SK-N-MC (cell line): ENCODE results near the gene NINJ1.

Source experiments
- EZH2 ChIP-seq: fragments of 200-600 bp; sonication (generic); IDR thresholded peaks from one replicate; pipeline ENCODE4 v1.6.1; 2017; ENCODE audit warnings: antibody characterized with exemption
- FOXP2 ChIP-seq: optimal IDR thresholded peaks from 2 replicates; pipeline ENCODE3; 2011; ENCODE audit warnings: mild to moderate bottlenecking, moderate library complexity; ENCODE audit not compliant: insufficient read depth; ENCODE audit errors: extremely low read length, control extremely low read depth
- POLR2AphosphoS5 ChIP-seq: IDR thresholded peaks from 2 replicates; pipeline ENCODE4 v1.6.1; 2012; ENCODE audit warnings: mild to moderate bottlenecking, low read depth, low read length, borderline replicate concordance

DNA sequence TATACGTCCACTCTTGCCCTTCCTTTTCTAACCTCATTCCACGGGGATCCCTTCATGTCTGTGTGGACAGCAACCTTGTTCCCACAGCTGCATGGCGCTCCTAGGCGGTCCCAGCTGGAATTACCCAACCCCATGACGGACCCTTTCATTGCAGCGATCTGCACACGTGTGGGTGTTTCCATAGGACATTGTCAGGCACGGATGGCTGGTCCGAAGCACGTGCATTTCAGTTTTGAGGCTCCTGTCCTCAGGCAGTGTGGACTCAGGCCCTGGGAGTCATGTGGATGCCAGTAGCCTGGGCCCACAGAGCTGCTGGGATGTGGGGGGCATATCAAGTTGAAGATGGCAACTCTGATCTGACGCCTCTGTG lies 23.1 kb downstream of the NINJ1 start:
- TF ChIP-seq EZH2: no peak
- no peak for TF ChIP-seq POLR2AphosphoS5
- no peak for TF ChIP-seq FOXP2
